Cardiac muscle cell (in vitro differentiated cells and primary cell): Measurements from ENCODE around the gene DOCK1. TPM values are rescaled to one million over a fixed set of nuclear protein-coding genes. Genes with fewer than 3 reads are reported as not detected.

Experiments used
- DNase-seq, 2 donors: peaks; one replicate each; pipeline versions ENCODE4 v3.0.0 to v3.0.0-alpha.2; 2010 to 2017; ENCODE audit warnings: low read depth in 1 of 2, low spot score in 1 of 2
- H3K27ac ChIP-seq: fragments of 200-600 bp; sonication (generic); 2 replicates; pipeline ENCODE4 v1.5.1; 2016
- H3K27me3 ChIP-seq: fragments of 200-600 bp; sonication (generic); 2 replicates; pipeline ENCODE4 v1.6.0; 2016; ENCODE audit warnings: control low read depth
- H3K36me3 ChIP-seq: fragments of 200-600 bp; sonication (generic); 2 replicates; pipeline ENCODE4 v1.5.1; 2016; ENCODE audit warnings: control low read depth
- H3K4me1 ChIP-seq: fragments of 200-600 bp; sonication (generic); 2 replicates; pipeline ENCODE4 v1.8.1; 2017; ENCODE audit warnings: low read depth, mild to moderate bottlenecking, mixed run types
- H3K4me3 ChIP-seq: fragments of 200-600 bp; sonication (generic); 2 replicates; pipeline ENCODE4 v1.5.1; 2016; ENCODE audit warnings: mild to moderate bottlenecking
- H3K9me3 ChIP-seq: fragments of 200-600 bp; sonication (generic); 2 replicates; pipeline ENCODE4 v1.5.1; 2017; ENCODE audit warnings: low read depth, mild to moderate bottlenecking, control low read depth
- CTCF ChIP-seq: IDR thresholded peaks from 2 replicates; pipeline ENCODE4 v1.5.1; 2012; ENCODE audit warnings: low read depth, mild to moderate bottlenecking, low read length
- polyA plus RNA-seq: library from polyadenylated mRNA; unstranded; fragments of >200 nt; fragmentation: Nextera tagmentation; extraction: Ambion mirVana; gene quantifications from 2 replicates; pipeline ENCODE4 v1.2.1, GENCODE V29; 2016
- total RNA-seq: library from RNA; depleted of rRNA; stranded (reverse); fragments of >200 nt; gene quantifications from 2 replicates; pipeline ENCODE4 v1.2.3, GENCODE V29; 2016

Gene DOCK1
- total and polyA plus RNA-seq, 2 experiments from 2014 or later, result 15.0 to 30.6 TPM

DNA sequence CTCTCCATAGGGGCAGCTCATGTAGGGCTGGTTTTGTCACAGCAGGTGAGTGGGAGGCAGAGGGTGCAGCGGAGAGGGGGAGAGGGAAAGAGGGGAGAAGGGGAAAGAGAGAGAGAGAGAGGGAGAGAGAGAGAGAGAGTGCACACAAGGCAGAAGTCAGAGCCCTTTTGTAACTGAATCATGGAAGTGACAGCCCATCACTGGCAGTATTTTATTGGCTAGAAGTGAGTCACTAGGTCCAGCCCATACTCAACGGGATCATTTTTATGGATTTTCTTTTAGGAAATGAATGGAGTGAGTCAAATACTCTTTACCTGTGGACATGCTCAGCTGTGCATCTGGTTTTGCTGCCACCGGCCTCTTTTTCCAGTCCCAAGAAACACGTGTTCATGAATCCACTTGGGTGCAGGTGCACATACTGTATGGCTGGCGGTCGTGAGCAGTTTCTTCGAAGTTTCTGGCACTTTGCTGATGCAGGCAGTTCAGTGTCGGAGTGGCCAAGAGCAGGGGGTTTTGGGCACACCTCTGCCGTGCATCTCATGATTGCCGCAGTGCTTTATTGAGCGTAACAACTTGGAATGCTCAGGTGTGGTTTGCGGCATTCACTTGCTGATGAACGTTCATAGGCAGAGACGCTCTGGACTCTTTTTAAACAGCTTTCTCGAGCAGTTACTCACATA lies 40.3 kb downstream of the DOCK1 start:
- Histone ChIP-seq H3K4me3 (no peak overlapping the region), H3K27ac (no peak overlapping the region), H3K4me1 (no peaks in the 10 kb centered on the region), H3K36me3 (no peaks in the 10 kb centered on the region), H3K27me3 (no peaks in the 10 kb centered on the region), H3K9me3 (no peaks in the 10 kb centered on the region)
- DNase-seq, result no peak
- no peak for TF ChIP-seq CTCF

- no peak for DNase-seq
- Histone ChIP-seq H3K4me3 (no peak overlapping the region), H3K4me1 (no peaks in the 10 kb centered on the region), H3K27ac (no peak overlapping the region), H3K36me3 (no peaks in the 10 kb centered on the region), H3K9me3 (no peaks in the 10 kb centered on the region), H3K27me3 (no peaks in the 10 kb centered on the region)
- TF ChIP-seq CTCF, result no peak
These were observed 41.5 kb downstream of the DOCK1 start for GRCh38 chr10:126946746-126947145.

GRCh38 chr10:126948355-126949160 lies 43.3 kb downstream of the DOCK1 start:
- H3K36me3 ChIP-seq, result no peaks in the 10 kb centered on the region
- no peak for TF ChIP-seq CTCF
- H3K4me3 ChIP-seq, result no peak overlapping the region
- no peak overlapping the region for H3K27ac ChIP-seq
- no peaks in the 10 kb centered on the region for H3K9me3 ChIP-seq
- no peaks in the 10 kb centered on the region for H3K27me3 ChIP-seq
- DNase-seq, result no peak
- H3K4me1 ChIP-seq, result no peaks in the 10 kb centered on the region

DNA sequence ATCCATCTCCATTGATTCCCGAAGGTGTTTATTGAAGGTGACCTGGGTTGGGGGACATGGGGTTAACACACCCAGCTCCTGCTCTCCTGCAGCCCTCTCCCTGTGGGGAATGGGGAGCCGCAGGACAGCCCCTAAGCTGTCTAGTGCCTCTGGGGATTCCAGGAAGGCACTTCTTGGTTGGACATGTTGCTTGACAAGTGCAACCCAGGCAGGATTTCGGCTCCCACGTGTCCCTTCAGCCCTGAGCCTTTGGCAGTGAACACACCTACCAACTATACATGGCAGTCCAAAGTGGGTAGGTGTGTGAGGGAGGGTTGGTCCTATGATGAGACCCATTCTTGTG lies 43.9 kb downstream of the DOCK1 start:
- Histone ChIP-seq H3K27ac (no peak overlapping the region), H3K4me3 (no peak overlapping the region), H3K27me3 (no peaks in the 10 kb centered on the region), H3K4me1 (no peaks in the 10 kb centered on the region), H3K36me3 (no peaks in the 10 kb centered on the region), H3K9me3 (no peaks in the 10 kb centered on the region)
- no peak for DNase-seq
- TF ChIP-seq CTCF, result no peak

- TF ChIP-seq CTCF, result no peak
- Histone ChIP-seq H3K9me3 (no peaks in the 10 kb centered on the region), H3K27ac (no peak overlapping the region), H3K27me3 (no peaks in the 10 kb centered on the region), H3K4me3 (no peak overlapping the region), H3K4me1 (no peaks in the 10 kb centered on the region), H3K36me3 (no peaks in the 10 kb centered on the region)
- DNase-seq, result no peak
These were observed 45.3 kb downstream of the DOCK1 start for GRCh38 chr10:126950401-126951105.
